Esophagus squamous epithelium (tissue), 5 donors: ENCODE measurements around the gene ZNF593. TPM values are rescaled to one million over a fixed set of nuclear protein-coding genes. Genes with fewer than 3 reads are reported as not detected.

Experiments
- DNase-seq: peaks from one replicate; lab custom pipeline; 2025; lab: John Stamatoyannopoulos, UW
- H3K27ac ChIP-seq, 4 donors: fragments of 200-600 bp; sonication (generic); one replicate each; pipeline ENCODE4 v1.5.1; 2016 to 2019; ENCODE audit warnings: mild to moderate bottlenecking in 1 of 4
- H3K27me3 ChIP-seq, 4 donors: fragments of 200-600 bp; sonication (generic); 1 replicate in 3 of 4; 2 replicates in 1 of 4; pipeline versions ENCODE4 v1.5.1 to v1.6.0; 2017 to 2021; ENCODE audit warnings: antibody characterized with exemption in 1 of 4
- H3K36me3 ChIP-seq, 3 donors: fragments of 200-600 bp; sonication (generic); one replicate each; pipeline ENCODE4 v1.5.1; 2016 to 2019
- H3K4me1 ChIP-seq, 3 donors: fragments of 200-600 bp; sonication (generic); one replicate each; pipeline ENCODE4 v1.5.1; 2017 to 2019
- H3K4me3 ChIP-seq, 4 donors: fragments of 200-600 bp; sonication (generic); 1 replicate in 3 of 4; 2 replicates in 1 of 4; pipeline ENCODE4 v1.5.1; 2016 to 2019; ENCODE audit warnings: mild to moderate bottlenecking in 2 of 4, moderate library complexity in 1 of 4
- H3K9me3 ChIP-seq, 3 donors: fragments of 200-600 bp; sonication (generic); one replicate each; pipeline ENCODE4 v1.5.1; 2016 to 2019
- CTCF ChIP-seq, 6 experiments: fragments of 450-650 bp in 4 of 6; fragments of 200-600 bp in 2 of 6; sonication (generic) in 2 of 6; IDR thresholded peaks; one replicate each; pipeline ENCODE4 v1.5.1; 2016 to 2019; ENCODE audit warnings: antibody characterized with exemption in 6 of 6, mild to moderate bottlenecking in 4 of 6, moderate library complexity in 4 of 6
- POLR2A ChIP-seq, 4 donors: fragments of 450-650 bp; IDR thresholded peaks; one replicate each; pipeline ENCODE4 v1.6.1; 2017; ENCODE audit warnings: antibody characterized with exemption in 4 of 4, mild to moderate bottlenecking in 4 of 4, moderate library complexity in 3 of 4
- WGBS, 2 donors: methylation state at CpG; one replicate each; pipeline ENCODE4 v1.1.5; 2018; 5-methylcytosine and 5-hydroxymethylcytosine counted together
- intact Hi-C: fragments of 100-400 bp; cut with DNase I; formaldehyde crosslinking; loops from one replicate; pipeline ENCODE4 v1.15.0; 2022
- total RNA-seq, 4 donors: library from RNA; depleted of rRNA; stranded (reverse); fragments of >200 nt; gene quantifications; one replicate each; pipeline ENCODE4 v1.1.0, GENCODE V29; 2016
- donor health status: DM: yes; HTN: yes; CAD: no.

ZNF593 gene
- total RNA-seq, 4 donors from 2014 or later = 19.2 to 45.6 (median 24.7) TPM

GRCh38 chr1:26177182-26177684 lies 7.5 kb downstream of the ZNF593 start, which contains the start of gene CNKSR1:
CNKSR1 (plus strand) TSS chr1:26177491; CDS start chr1:26177548, 57 bp downstream.
- Histone ChIP-seq H3K27ac (peak within 1 kb of the TSS; percentile 54 to 85 (median 84)), H3K36me3 (peaks cover 0 to 15% (median 0%) of the 10 kb centered on the region in 3 donors), H3K27me3 (no peaks in the 10 kb centered on the region), H3K9me3 (no peaks in the 10 kb centered on the region), H3K4me1 (peaks cover 4 to 41% (median 12%) of the 10 kb centered on the region in 3 donors), H3K4me3 (peak within 1 kb of the TSS; percentile 33 to 64 (median 47))
- no peak for DNase-seq
- TF ChIP-seq CTCF (IDR thresholded peaks at IDR 0.05) (peak in 2 of 6 experiments; percentile 9 to 46), POLR2A (IDR thresholded peaks at IDR 0.05) (no peak)
- WGBS, 2 donors = 14 to 32% methylated on average over 4 to 5 of the region's 21 CpGs
- intact Hi-C loops = no loop called here

- H3K27ac ChIP-seq = no peak overlapping the region
- intact Hi-C loops = no loop called here
Observed at GRCh38 chr1:26180010-26180506, 10.3 kb downstream of the ZNF593 start.

GRCh38 chr1:26181586-26182382 lies 12.1 kb downstream of the ZNF593 start:
- 44 to 62% methylated on average over 6 to 8 of the region's 9 CpGs for WGBS, 2 donors
- no peak for TF ChIP-seq CTCF (IDR thresholded peaks at IDR 0.05)
- TF ChIP-seq POLR2A (IDR thresholded peaks at IDR 0.05) = no peak
- DNase-seq = no peak
- peak overlapping the region; percentile 46 to 74 (median 60) for H3K27ac ChIP-seq
- peaks cover 0 to 60% (median 3%) of the 10 kb centered on the region in 3 donors for H3K36me3 ChIP-seq
- intact Hi-C loops = no loop called here
- no peaks in the 10 kb centered on the region for H3K27me3 ChIP-seq
- no peak overlapping the region for H3K4me3 ChIP-seq
- H3K9me3 ChIP-seq = no peaks in the 10 kb centered on the region
- H3K4me1 ChIP-seq = peaks cover 4 to 44% (median 12%) of the 10 kb centered on the region in 3 donors

More at GRCh38 chr1:26180010-26180506, 10.3 kb downstream of the ZNF593 start:
- Histone ChIP-seq H3K9me3 (no peaks in the 10 kb centered on the region), H3K4me3 (no peak overlapping the region), H3K27me3 (no peaks in the 10 kb centered on the region), H3K36me3 (peaks cover 0 to 43% (median 3%) of the 10 kb centered on the region in 3 donors), H3K4me1 (peaks cover 4 to 45% (median 12%) of the 10 kb centered on the region in 3 donors)
- DNase-seq = no peak
- no peak for TF ChIP-seq CTCF (IDR thresholded peaks at IDR 0.05)
- TF ChIP-seq POLR2A (IDR thresholded peaks at IDR 0.05) = no peak
- 66 to 80% methylated on average over 2 to 4 of the region's 4 CpGs for WGBS, 2 donors

GRCh38 chr1:26182383-26182696 lies 12.6 kb downstream of the ZNF593 start:
- Histone ChIP-seq H3K27me3 (no peaks in the 10 kb centered on the region), H3K4me3 (no peak overlapping the region), H3K27ac (peak overlapping the region in 2 of 4 donors; percentile 46 to 74), H3K4me1 (peaks cover 4 to 40% (median 12%) of the 10 kb centered on the region in 3 donors), H3K9me3 (no peaks in the 10 kb centered on the region), H3K36me3 (peaks cover 0 to 65% (median 3%) of the 10 kb centered on the region in 3 donors)
- TF ChIP-seq POLR2A (IDR thresholded peaks at IDR 0.05) (no peak), CTCF (IDR thresholded peaks at IDR 0.05) (no peak)
- intact Hi-C loops = no loop called here
- no peak for DNase-seq
- WGBS, 2 donors = 100% methylated on average over 2 of the region's 7 CpGs; no CpG with 5 or more reads in 1 of the 2 donors

GRCh38 chr1:26184086-26184485 lies 14.4 kb downstream of the ZNF593 start:
- Histone ChIP-seq H3K27ac (no peak overlapping the region), H3K36me3 (peaks cover 0 to 83% (median 3%) of the 10 kb centered on the region in 3 donors), H3K4me3 (no peak overlapping the region), H3K4me1 (peaks cover 0 to 27% (median 12%) of the 10 kb centered on the region in 3 donors), H3K9me3 (no peaks in the 10 kb centered on the region), H3K27me3 (no peaks in the 10 kb centered on the region)
- no peak for TF ChIP-seq POLR2A (IDR thresholded peaks at IDR 0.05)
- DNase-seq = no peak
- 80 to 100% methylated on average over 1 to 2 of the region's 7 CpGs for WGBS, 2 donors
- intact Hi-C loops = no loop called here
